ENCODE data around the gene ZNG1F.
"Not testable (repeated sequence)": the region's sequence is repeated elsewhere in the genome, so short reads cannot be mapped to it uniquely, and the experiment has no call there.

DNA sequence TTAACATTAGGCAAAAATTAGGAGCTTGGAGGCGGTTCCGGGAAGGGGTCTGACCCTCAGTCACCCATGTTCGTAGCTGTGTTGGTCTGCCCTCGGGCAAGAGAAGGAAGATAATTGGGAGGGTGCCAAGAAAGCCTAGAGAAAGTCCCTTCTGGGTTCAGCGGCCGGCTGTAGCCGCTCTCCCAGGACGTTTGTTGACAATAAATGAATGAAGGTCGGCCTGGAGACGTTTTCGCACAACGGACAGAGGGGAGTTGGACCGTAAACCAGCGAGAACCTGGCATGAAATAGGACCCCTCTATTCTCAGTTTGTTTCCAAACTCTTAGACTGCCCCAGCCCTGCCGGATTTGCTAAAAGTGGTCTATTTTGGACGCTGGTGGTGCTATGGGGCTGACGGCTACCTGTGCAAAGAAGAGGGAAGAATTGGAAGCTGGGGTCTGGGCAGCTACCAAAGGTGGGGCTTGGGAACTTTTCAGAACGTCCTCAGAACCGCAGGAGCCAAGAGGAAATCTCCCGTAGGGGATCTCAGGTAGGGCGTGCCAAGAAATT, 63.9 kb downstream of the ZNG1F start:
- TF ChIP-seq, protein P1, sequence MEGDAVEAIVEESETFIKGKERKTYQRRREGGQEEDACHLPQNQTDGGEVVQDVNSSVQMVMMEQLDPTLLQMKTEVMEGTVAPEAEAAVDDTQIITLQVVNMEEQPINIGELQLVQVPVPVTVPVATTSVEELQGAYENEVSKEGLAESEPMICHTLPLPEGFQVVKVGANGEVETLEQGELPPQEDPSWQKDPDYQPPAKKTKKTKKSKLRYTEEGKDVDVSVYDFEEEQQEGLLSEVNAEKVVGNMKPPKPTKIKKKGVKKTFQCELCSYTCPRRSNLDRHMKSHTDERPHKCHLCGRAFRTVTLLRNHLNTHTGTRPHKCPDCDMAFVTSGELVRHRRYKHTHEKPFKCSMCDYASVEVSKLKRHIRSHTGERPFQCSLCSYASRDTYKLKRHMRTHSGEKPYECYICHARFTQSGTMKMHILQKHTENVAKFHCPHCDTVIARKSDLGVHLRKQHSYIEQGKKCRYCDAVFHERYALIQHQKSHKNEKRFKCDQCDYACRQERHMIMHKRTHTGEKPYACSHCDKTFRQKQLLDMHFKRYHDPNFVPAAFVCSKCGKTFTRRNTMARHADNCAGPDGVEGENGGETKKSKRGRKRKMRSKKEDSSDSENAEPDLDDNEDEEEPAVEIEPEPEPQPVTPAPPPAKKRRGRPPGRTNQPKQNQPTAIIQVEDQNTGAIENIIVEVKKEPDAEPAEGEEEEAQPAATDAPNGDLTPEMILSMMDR (IDR thresholded peaks at IDR 0.05): not testable (repeated sequence)
- not testable (repeated sequence) for TF ChIP-seq EP300, POLR2A (IDR thresholded peaks at IDR 0.05)

Measured in tibial nerve (tissue), 4 donors.